Measurements from ENCODE around the gene SSBP2. TPM values are rescaled to one million over a fixed set of nuclear protein-coding genes. Genes with fewer than 3 reads are reported as not detected.
A peak's percentile ranks its signal among the peaks of the same experiment; 100 is the strongest.

Gene SSBP2
- total and polyA plus RNA-seq, 2 of the 8 experiments (the other 6 are each of a cell fraction or from before 2014, with no cell fraction given) = 21.5 to 36.2 TPM

GRCh38 chr5:81626524-81626923, 124.4 kb downstream of the SSBP2 start:
- H3K36me3 ChIP-seq (ENCODE audit: control insufficient read depth in 2 of 4, insufficient read depth in 4 of 4, low read length in 3 of 4) = no peaks in the 10 kb centered on the region
- H3K18ac ChIP-seq (ENCODE audit: extremely low read depth, low read length) = no peak overlapping the region
- WGBS, 2 experiments (ENCODE audit: extremely low coverage in 1 of 2, insufficient coverage in 1 of 2, insufficient read length in 1 of 2, insufficient replicate concordance in 2 of 2, low coverage in 1 of 2, low lambda C conversion rate in 2 of 2, missing lambda C conversion rate in 1 of 2) = 78% methylated on average over 1 of the region's 1 CpG; no CpG with 5 or more reads in 1 of the 2 experiments
- H3K9me3 ChIP-seq (ENCODE audit: insufficient read depth in 2 of 2, low read depth in 1 of 2, low read length in 1 of 2) = no peaks in the 10 kb centered on the region
- peak overlapping the region in 1 of 4 experiments; percentile 24; a peak in 1 of 7 replicates for H3K9ac ChIP-seq (replicated peaks in 1 of 4; ENCODE audit: extremely low read depth in 1 of 4, low read depth in 3 of 4, low read length in 3 of 4)
- H4K91ac ChIP-seq (replicated peaks; ENCODE audit: insufficient read length, low read length) = no peak overlapping the region
- H3K4me3 ChIP-seq (ENCODE audit: extremely low read depth in 1 of 4, insufficient read depth in 2 of 4, low read depth in 3 of 4, low read length in 4 of 4) = no peak overlapping the region
- FAIRE-seq (no peak), DNase-seq (ENCODE audit: low read depth in 1 of 2, low spot score in 2 of 2) (no peak)
- H3K27me3 ChIP-seq (replicated peaks in 1 of 4; ENCODE audit: control insufficient read depth in 3 of 4, extremely low read depth in 1 of 4, insufficient read depth in 3 of 4, low read length in 3 of 4) = peaks cover 0 to 1% (median 0%) of the 10 kb centered on the region in 4 experiments; a peak in 1 of 7 replicates
- no peak overlapping the region for H3K4me2 ChIP-seq (ENCODE audit: insufficient read depth in 1 of 2, low read depth in 2 of 2, low read length in 2 of 2)
- H3K27ac ChIP-seq (ENCODE audit: low read depth, low read length) = no peak overlapping the region
- no peak overlapping the region for H2AFZ ChIP-seq (ENCODE audit: low read length)
- H3K14ac ChIP-seq (ENCODE audit: insufficient read length) = no peak overlapping the region
- no peak overlapping the region for H2AK5ac ChIP-seq (ENCODE audit: low read depth, low read length)
- no peak overlapping the region for H3K23ac ChIP-seq (ENCODE audit: insufficient read length)
- CTCF ChIA-PET (ENCODE audit: partially characterized antibody) = interaction anchor here (0.8 kb wide), 2 partner anchors 13 to 126 kb away, joined by 3 read pairs; no protein-coding TSS in a partner anchor
- H3K4me1 ChIP-seq (replicated peaks in 1 of 4; ENCODE audit: control insufficient read depth in 3 of 4, insufficient read depth in 4 of 4, low read length in 3 of 4) = no peaks in the 10 kb centered on the region
- H3K23me2 ChIP-seq (ENCODE audit: low read depth, low read length) = no peaks in the 10 kb centered on the region
- H3K79me2 ChIP-seq (ENCODE audit: control insufficient read depth in 1 of 2, insufficient read depth in 2 of 2, low read length in 2 of 2) = no peaks in the 10 kb centered on the region
- H3K4ac ChIP-seq (replicated peaks; ENCODE audit: insufficient read length, low read depth, low read length) = no peak overlapping the region
- no peak overlapping the region for H2BK20ac ChIP-seq (ENCODE audit: low read length)
- no peak overlapping the region for H4K5ac ChIP-seq (ENCODE audit: insufficient read length, low read depth, low read length)
- no peak overlapping the region for H2BK12ac ChIP-seq (ENCODE audit: low read depth, low read length)
- POLR2A ChIA-PET (ENCODE audit: partially characterized antibody) = no interaction called here
- H3K56ac ChIP-seq (replicated peaks; ENCODE audit: insufficient read length, low read depth, low read length) = no peak overlapping the region
- no peaks in the 10 kb centered on the region for H3K79me1 ChIP-seq (ENCODE audit: low read depth, low read length)
- no peak overlapping the region for H2BK15ac ChIP-seq (ENCODE audit: low read length)
- H4K20me1 ChIP-seq (replicated peaks in 1 of 2; ENCODE audit: control insufficient read depth in 1 of 2, insufficient read depth in 2 of 2, low read length in 2 of 2) = no peaks in the 10 kb centered on the region
- H2BK5ac ChIP-seq (ENCODE audit: low read depth, low read length) = no peak overlapping the region
- H4K8ac ChIP-seq (ENCODE audit: extremely low read depth, insufficient read depth, low read length) = no peak overlapping the region
- no peak overlapping the region for H2BK120ac ChIP-seq (replicated peaks; ENCODE audit: low read depth, low read length)
- no peak for TF ChIP-seq MAX (IDR thresholded peaks at IDR 0.05)
